Stimulated activated naive CD8-positive, alpha-beta T cell treated with anti-CD3 and anti-CD28 coated beads, Interleukin-15, Interleukin-2, amounts not matched to agents 100 U/mL and 50 U/mL, for 24 hours (primary cell): ENCODE results near the gene AGXT2.

ENCODE experiments used
- ATAC-seq: fragments of 150-1000 bp; cut with Tn5 transposase; one replicate; pipeline ENCODE4 v1.10.0; 2021
- DNase-seq: peaks from one replicate; pipeline ENCODE4 v3.0.0; 2021

AGXT2 gene

GRCh38 chr5:34959323-34959722, 88.4 kb downstream of the AGXT2 start:
- ATAC-seq (peak; percentile 83), DNase-seq (no peak)

- DNase-seq: no peak
- ATAC-seq: no peak
These were observed 89.7 kb downstream of the AGXT2 start for GRCh38 chr5:34957857-34958690.

GRCh38 chr5:34957321-34957720, 90.4 kb downstream of the AGXT2 start:
- no peak for DNase-seq

More at GRCh38 chr5:34957321-34957720, 90.4 kb downstream of the AGXT2 start:
- no peak for ATAC-seq
